Ramos (cell line): ENCODE measurements around the gene TEAD4.
"Not testable (repeated sequence)": the region's sequence is repeated elsewhere in the genome, so short reads cannot be mapped to it uniquely, and the experiment has no call there.

Experiments
- in situ Hi-C: fragments of 300-500 bp; cut with MboI; formaldehyde crosslinking; loops from one replicate; pipeline ENCODE4 v1.14.3; 2022; ENCODE audit warnings: low sequenced_read_pairs; ENCODE audit not compliant: unreplicated experiment

Gene TEAD4

DNA sequence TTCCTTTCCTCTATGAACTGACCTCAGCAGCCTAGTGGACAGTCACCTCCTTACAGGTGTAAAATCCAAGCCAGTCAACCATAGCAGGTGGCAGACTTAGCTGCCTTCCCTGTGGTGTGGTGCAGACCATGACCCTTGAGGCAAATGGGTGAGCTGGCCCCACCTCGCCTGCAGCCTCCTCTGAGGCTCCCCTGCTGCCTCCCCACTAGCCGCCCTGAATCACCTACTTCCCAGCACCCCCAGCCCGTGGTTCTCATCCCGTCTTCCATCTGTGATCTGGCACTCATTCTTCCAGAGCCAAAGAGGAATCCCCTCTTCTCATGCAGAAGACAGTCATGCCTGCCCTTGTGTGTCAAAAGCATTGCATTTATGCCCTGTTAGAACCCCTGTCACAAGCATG is 83.6 kb downstream of the TEAD4 start:
- in situ Hi-C loops, result no loop called here

DNA sequence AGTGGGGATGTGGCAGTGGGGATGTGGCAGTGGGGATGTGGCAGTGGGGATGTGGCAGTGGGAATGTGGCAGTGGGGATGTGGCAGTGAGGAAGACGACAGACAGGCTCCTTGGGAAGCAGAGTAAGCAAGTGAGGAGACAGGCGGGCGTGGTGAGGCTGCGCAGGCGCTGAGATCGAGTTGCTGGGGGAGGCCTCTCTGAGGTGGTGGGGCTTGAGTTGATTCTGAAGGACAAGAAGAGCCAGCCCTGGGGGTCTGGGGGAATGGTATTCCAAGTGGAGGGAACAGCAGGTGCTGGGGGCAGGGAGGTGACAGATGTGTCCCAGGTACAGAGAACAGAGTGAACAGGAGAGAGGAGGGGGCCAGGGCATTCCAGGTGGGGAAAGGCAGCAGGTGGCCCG is 84.2 kb downstream of the TEAD4 start:
- in situ Hi-C loops, result no loop called here

DNA sequence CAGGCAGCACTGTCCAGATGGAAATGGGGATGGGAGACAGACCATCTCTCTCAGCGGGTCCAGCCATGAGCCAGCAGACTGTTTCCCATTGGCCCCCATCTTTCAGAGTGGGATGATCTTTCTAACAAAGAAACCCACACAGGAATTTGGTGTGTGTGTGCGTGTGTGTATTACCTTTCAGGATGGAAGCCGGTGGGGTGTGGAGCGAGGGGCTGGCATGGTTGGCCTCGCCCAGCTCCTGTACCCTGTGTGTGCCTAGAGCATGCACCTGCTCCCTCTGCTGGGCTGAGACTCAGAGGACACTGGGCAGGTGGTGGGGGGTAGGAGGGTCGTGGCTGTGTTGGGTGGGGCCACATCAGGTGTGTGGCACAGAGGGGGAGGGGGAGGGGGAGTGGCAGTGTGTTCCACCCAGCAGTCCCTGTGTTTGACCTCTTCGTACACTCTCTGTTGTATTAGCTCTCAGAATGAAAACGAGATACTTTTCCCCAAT is 85.0 kb downstream of the TEAD4 start:
- in situ Hi-C loops, result no loop called here

DNA sequence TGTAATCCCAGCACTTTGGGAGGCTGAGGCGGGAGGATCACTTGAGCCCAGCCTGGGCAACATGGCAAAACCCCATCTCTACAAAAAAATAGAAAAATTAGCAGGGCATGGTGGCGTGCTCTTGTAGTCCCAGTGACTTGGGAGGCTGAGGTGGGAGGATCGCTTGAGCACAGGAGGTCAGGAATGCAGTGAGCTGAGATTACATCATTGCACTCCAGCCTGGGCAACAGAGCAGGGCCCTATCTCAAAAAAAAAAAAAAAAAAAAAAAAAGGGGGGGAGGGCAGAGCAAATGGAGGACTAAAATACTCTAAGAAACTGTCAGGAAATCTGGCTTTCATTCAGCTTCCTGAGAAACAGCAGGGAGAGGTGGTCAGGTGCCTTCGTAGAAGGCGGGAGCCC is 86.3 kb downstream of the TEAD4 start:
- in situ Hi-C loops, result no loop called here

DNA sequence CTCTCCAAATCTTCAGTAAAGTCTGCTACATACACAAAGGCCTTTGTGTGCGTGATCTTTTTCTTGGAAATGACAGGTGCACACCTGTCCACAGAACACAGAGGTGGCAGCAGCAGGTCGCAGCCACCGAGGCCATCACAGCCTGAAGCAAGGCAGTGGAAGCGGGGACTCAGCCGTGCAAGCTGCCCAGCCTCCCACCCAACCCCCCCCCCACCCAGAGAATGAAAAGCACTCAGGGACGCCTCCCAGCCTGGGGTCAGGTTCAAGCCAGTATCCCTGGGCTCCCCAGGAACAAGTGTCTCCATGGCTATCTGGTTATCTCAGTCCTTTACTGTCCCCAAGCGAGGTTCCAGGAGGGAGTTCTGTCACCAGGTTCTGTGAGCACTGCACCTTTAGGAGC is 86.8 kb downstream of the TEAD4 start:
- in situ Hi-C loops, result no loop called here

DNA sequence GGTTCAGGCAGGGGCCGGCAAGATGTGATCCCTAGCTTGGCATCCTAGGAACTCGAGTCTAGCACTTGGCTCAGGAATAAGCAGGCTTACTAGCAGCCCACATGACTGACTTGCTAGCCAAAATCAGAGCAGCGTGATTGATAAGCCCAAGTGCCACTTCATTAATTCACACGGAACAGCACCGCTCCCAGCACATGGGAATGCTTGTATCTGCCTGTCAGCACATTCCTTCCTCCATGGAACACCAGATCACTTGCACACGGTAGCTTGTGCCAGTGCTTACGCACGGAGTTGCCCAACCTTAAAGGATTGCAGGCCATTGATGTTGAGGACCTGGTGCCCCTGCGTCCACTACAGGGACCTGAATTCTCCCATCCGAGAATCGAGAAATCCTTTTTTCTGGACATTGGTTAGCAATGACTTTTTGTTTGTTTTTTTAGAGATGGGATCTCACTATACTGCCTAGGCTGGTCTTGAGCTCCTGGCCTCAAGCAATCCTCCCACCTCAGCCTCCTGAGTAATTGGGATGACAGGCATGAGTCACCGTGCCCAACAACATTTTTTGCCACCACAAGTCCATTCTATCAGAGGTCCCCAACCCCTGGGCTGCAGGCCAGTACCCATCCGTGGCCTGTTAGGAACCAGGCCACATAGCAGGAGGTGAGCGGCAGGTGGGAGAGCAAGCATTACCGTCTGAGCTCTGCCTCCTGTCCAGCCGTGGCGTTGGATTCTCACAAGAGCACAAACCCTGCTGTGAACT is 87.4 kb downstream of the TEAD4 start:
- in situ Hi-C loops, result no loop called here

DNA sequence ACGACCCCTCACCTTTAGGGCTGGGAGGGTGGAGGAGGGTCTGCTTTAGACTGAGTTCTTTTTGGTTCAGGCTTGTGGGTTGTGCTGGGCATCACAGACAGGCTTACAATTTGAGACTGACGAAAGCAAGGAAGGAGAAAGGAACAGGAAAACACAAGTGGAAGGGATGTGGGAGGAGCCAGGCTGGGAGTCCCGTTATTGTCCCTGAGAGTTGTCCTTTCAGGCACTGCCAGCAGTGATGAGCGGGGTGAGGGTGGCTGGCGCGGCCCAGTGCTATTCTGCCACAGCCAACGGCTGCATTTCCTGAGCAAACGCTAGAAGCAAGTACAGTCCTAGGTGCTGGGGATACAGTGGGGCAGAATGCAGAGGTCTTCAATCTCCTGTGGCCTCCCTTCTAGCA is 88.8 kb downstream of the TEAD4 start:
- in situ Hi-C loops, result no loop called here

DNA sequence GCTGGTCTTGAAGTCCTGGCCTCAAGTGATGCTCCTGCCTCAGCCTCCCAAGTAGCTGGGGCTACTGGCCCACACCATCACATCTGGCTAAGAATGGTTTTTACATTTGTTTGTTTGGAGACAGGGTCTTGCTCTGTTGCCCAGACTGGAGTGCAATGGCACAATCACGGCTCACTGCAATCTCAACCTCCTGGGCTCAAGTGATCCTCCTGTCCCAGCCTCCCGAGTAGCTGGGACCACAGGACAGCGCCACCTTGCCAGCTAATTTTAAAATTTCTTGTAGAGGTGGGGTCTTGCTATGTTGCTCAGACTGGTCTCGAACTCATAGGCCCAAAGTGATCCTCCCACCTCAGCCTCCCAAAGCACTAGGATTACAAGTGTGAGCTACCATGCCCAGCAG is 89.3 kb downstream of the TEAD4 start:
- in situ Hi-C loops, result no loop called here

DNA sequence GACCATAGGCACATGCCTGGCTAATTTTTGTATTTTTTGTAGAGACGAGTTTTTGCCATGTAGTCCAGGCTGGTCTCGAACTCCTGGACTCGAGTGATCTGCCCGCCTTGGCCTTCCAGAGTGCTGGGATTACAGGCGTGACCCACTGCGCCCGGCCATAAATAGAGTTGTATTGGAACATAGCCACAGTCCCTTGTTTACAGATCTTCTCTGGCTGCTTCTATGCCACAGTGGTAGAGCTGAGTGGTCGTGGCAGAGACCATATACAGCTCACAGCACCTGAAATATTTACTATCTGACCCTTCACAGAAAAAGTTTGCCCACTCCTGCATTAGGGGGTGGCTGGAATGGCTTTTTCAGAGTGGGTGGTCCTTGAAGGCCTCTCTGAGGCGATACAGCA is 90.0 kb downstream of the TEAD4 start:
- in situ Hi-C loops, result no loop called here

DNA sequence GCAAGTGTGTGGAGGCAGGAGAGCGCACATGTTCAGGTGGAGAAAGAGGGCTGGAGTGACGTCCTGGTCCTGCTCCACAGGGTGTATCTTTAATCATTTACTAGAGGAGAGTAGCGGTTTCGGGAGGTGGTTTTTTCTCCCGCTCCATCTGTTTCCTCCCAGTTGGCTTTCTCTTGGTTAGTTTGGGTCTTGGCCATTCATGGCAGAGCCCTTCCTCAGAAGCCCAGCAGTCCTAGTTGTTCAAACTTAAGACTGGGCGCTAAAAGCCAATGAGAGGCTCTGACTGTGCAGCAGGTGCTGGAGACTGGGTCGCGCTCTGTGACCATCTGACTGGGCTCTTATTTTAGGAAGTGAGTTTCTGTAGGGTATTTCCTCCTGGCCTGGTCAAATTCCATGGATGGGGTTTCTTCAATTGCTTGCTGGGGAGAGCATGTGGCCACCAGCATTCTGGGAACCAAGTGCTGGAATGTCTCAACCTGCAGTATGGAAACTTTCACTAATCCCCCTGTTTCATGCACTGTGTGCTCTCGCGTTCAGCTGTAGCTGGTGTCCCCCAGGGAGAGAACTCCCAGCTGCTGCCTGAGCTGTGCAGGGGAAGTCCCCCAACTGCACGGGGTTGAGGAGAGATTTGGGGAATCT is 90.5 kb downstream of the TEAD4 start:
- in situ Hi-C loops, result no loop called here

DNA sequence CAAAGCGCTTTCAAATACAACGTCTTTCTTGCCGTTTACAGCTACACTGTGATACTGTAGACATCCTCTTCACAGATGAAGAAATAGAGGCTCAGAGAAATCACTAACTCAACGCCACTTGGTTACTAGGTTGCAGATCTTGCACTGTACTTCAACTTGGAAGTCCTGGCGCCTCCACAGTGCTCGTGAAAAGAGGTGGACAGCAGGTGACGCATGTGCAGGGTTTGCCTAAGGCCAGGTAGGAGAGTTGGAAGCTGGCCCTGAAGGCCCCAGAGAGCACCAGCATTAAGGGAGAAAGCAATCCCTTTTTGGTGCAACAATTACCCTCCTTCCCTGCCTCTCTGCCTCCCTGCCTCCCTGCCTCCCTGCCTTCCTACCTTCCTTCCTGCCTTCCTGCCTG is 95.2 kb downstream of the TEAD4 start:
- in situ Hi-C loops, result no loop called here

DNA sequence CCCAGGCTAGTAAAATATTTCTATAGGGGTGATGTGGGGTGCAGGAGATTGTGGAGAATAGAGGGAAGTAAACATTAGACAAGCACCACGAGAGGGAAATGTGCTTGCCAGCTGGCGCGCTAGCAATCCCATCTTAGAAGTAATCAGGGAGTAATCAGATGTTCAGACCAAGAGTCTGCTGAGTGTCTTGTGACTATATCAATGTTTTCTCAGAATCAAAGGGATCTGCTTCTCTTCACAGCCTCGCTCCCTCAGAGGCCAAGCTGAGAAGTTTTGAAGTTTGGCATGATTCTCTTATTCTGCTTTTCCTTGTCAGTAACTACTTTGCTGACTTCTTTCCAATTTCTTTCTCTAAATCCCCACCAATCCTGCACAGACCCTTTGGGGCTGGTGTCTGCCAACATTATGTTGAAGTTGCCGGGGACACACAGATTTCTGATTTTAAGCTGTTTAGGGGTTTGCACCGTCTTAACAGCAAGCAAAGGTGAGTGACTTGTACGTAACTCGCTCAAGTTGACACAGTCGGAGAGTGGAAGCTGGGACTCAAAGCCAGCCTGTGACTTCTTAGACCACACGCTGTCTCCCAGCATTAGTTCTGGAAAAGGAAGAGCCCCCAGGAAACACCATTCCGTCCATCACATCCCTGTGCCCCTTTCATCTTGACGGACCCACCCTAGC is 96.0 kb downstream of the TEAD4 start:
- in situ Hi-C loops, result no loop called here

DNA sequence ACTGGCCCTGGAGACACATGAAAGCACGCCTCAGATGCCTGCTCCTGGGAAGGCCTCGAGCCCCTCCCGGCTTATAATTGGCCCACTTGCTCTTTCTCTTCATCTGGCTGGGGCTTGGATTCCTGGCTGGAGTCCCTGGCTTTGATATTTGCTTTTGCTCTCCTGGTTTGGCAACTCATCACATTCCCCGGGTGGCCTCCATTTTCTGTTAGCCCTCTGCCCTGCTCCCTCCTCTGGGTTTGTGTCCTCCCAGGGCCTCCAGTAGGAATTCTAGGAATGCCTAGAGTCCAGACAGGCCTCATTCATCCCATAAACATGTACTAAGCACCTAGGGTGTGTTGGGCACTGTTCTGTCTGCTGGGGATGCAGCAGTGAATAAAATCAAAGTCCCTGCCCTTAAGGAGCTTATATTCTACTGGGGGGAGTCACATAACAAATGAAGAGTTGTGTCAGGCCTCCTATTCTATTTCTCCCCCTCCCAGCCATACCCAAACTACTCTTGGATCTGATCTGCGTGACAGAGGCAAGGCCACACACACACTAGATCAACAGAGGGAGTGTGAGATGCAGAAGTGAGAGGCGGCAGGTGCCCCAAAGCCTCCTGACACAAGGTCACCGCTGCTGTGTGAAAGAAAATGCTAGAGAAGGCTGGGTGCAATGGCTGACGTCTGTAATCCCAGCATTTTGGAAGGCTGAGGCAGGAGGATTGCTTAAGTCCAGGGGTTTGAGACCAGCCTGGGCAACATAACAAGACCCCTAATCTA is 96.7 kb downstream of the TEAD4 start:
- in situ Hi-C loops, result no loop called here

DNA sequence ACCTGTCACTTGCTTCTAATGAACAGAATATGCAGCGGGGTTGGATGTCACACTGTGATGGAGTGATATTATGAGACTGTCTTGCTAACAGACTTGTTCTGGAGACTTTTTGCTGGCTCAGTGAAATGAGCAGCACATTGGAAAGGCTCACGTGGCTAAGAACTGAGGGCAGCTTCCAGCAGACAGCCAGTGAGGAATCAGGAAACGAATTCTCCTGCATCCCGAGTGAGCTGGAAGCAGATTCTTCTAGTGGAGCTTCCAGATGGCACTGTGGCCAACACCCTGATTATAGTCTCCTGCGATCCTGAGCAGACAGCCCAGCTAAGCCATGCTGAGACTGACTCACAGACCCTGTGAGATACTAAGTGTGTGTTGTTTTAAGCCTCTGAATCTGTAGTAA is 101.9 kb downstream of the TEAD4 start:
- in situ Hi-C loops, result no loop called here

DNA sequence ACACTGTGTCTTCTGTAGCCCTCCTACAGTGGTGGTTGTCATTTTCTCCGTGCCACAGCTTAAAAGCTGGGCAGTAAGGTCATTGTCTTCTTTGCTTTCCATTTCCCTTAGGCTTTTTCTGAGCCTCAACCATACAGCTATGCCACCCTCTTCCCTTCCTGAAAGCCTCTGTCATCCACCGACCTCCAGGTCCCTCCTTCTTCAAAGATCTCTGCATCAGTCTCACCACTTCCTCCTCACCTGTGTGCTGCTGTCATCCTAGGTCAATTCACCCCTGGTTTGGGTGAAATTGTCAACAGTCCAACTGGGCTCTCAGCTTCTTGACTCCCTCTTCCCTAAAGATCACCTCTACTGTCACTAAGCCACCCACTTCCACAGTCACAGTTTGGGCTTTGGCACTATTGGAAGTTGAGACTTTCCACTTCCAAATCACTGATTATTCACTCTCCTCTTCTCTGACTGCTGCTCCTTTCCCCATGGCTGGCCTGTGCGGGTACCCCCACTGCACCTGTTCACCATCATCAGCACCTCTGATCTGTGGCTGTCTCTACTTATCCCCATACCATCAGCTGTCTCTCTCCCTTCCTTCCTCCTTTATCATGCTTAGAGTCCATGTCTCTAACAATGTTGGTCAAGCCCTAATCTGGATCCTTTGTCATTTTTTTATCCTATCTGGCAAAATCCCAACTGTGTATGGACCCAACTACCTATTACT is 102.5 kb downstream of the TEAD4 start:
- in situ Hi-C loops, result no loop called here

DNA sequence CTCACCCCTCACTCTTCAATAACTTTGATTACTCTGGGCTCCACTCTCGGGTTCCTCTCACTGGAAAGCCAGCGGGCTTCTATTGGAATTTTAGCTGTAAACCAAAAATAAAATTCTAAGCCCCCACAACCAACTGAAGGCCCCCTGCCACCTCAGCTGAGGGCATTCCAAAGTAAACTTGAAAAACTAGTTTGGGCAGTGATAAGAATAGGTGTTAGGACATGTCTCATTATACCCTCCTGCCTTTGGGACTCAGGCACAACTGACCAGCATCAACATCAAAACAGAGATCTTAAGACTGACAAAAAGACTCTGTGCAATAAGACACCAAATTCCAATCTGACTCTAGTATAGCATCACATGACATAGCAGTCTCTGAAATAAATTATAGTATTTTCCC is 106.1 kb downstream of the TEAD4 start:
- in situ Hi-C loops, result no loop called here

DNA sequence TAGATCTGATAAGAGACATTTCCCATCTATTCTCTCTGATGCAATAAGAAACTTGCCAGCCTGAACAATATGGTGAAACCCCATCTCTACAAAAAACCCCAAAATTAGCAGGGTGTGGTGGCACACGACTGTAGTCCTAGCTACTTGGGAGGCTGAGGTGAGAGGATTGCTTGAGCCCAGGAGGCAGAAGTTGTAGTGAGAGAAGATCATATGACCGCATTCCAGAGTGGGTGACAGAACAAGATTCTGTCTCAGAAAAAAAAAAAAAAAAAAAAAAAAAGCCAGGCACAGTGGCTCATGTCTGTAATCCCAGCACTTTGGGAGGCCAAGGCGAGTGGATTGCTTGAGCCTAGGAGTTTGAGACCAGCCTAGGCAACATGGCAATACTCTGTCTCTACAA is 106.6 kb downstream of the TEAD4 start:
- in situ Hi-C loops, result not testable (repeated sequence)

DNA sequence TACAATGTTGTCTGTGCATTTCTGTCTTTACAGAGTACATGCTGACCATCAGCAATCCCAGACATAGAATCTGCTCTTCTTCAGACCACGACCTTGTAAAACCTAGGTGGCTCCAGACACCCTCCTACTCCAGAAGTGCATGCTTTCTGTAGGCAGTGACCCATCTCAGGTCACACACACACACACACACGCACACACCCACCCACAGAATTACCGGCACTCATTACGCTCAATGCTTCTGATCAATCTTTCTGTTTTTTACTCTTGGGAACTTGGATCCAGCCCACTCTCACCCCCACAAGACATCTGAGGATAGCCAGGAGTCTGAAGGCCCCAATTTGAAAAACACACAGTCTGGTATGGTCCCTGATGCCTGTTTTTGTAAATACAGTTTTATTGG is 110.5 kb downstream of the TEAD4 start:
- in situ Hi-C loops, result no loop called here

DNA sequence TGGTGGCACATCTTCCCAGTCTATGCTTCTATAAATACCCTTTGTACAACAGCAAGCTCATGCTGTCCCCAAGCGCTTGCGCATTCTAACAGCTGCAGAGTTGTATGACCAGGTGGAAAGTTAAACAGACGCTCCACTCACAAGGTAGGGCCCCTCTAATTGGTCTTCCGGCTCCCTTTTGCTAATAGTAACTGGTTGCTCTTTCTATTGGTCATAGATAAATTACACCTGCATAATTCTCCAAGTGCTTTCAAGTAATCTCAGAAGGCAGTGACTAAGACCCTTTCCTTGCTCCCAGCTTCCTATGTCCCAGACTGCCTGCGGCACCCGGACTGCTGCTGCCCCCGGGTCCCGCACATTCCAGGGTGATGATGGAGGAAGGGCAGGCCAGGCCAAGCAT is 111.9 kb downstream of the TEAD4 start:
- in situ Hi-C loops, result no loop called here

DNA sequence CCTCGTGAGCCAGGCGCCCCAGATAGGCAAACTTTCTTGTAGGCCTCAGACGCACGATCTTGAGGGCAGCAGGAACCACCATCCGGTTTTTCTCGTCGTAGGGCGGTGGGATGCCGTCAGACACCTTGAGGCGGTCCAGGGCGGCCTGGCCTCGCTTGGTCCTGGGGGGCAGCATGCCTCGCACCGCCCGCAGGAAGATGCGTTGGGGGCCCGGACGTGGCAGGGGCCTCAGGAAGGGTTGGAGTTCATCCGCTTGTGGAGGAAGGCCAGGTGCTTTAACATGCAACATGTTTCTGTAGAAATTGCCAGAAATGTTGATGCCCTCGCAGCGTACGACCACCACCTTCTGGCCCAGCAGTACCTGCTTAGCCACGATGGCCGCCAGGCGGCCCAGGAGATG is 112.5 kb downstream of the TEAD4 start:
- in situ Hi-C loops, result no loop called here
